Measurements from ENCODE around the gene SKP2.

SKP2 gene

GRCh38 chr5:36151434-36152323 is at the start of gene SKP2, which contains the start of gene LMBRD2:
Gene SKP2, plus strand, starts transcription at chr5:36152111. Its CDS starts 152 bp downstream, at chr5:36152263.
Gene LMBRD2, minus strand, starts transcription at chr5:36151887. Its CDS starts 8,538 bp downstream, at chr5:36143349.
- peak within 1 kb of the TSS; percentile 94 to 98 for H3K4me3 ChIP-seq
- no peaks in the 10 kb centered on the region for H3K9me3 ChIP-seq
- intact Hi-C loops (cut with DNase I; ENCODE audit: low total_unique reads) = loop anchor here (10.0 kb wide), 1 partner anchor 83 kb away; no protein-coding TSS in a partner anchor
- H3K4me1 ChIP-seq = peaks cover 0 to 58% (median 27%) of the 10 kb centered on the region in 4 donors
- H3K27me3 ChIP-seq = no peaks in the 10 kb centered on the region
- no peak for TF ChIP-seq CTCF (IDR thresholded peaks at IDR 0.05)
- H3K36me3 ChIP-seq = peaks cover 0 to 12% (median 0%) of the 10 kb centered on the region in 3 donors
- peak; percentile 99 for DNase-seq
- peak within 1 kb of the TSS; percentile 83 to 90 for H3K27ac ChIP-seq

GRCh38 chr5:36105819-36106218 is 46.1 kb upstream of the SKP2 start:
- no peaks in the 10 kb centered on the region for H3K27me3 ChIP-seq
- H3K27ac ChIP-seq = no peak overlapping the region
- no peak for DNase-seq
- no peaks in the 10 kb centered on the region for H3K9me3 ChIP-seq
- no peaks in the 10 kb centered on the region for H3K4me1 ChIP-seq
- H3K36me3 ChIP-seq = peaks cover 50 to 77% (median 57%) of the 10 kb centered on the region in 3 donors
- TF ChIP-seq CTCF (IDR thresholded peaks at IDR 0.05) = no peak
- H3K4me3 ChIP-seq = no peak overlapping the region
- intact Hi-C loops (cut with DNase I; ENCODE audit: low total_unique reads) = no loop called here

GRCh38 chr5:36108758-36109460 is 43.0 kb upstream of the SKP2 start:
- no peaks in the 10 kb centered on the region for H3K9me3 ChIP-seq
- intact Hi-C loops (cut with DNase I; ENCODE audit: low total_unique reads) = no loop called here
- peaks cover 56 to 79% (median 72%) of the 10 kb centered on the region in 3 donors for H3K36me3 ChIP-seq
- TF ChIP-seq CTCF (IDR thresholded peaks at IDR 0.05) = no peak
- H3K4me3 ChIP-seq = no peak overlapping the region
- H3K27me3 ChIP-seq = no peaks in the 10 kb centered on the region
- no peaks in the 10 kb centered on the region for H3K4me1 ChIP-seq
- DNase-seq = no peak
- H3K27ac ChIP-seq = no peak overlapping the region

GRCh38 chr5:36111238-36111637 is 40.7 kb upstream of the SKP2 start:
- Histone ChIP-seq H3K4me1 (no peaks in the 10 kb centered on the region), H3K9me3 (no peaks in the 10 kb centered on the region), H3K27ac (no peak overlapping the region), H3K27me3 (no peaks in the 10 kb centered on the region), H3K4me3 (no peak overlapping the region), H3K36me3 (peaks cover 58 to 74% (median 67%) of the 10 kb centered on the region in 3 donors)
- DNase-seq = no peak
- intact Hi-C loops (cut with DNase I; ENCODE audit: low total_unique reads) = no loop called here
- no peak for TF ChIP-seq CTCF (IDR thresholded peaks at IDR 0.05)

- Histone ChIP-seq H3K4me3 (no peak overlapping the region), H3K36me3 (peaks cover 13 to 34% (median 33%) of the 10 kb centered on the region in 3 donors), H3K9me3 (peaks cover 0 to 9% (median 0%) of the 10 kb centered on the region in 3 donors), H3K27me3 (no peaks in the 10 kb centered on the region), H3K27ac (no peak overlapping the region), H3K4me1 (no peaks in the 10 kb centered on the region)
- DNase-seq = no peak
- intact Hi-C loops (cut with DNase I; ENCODE audit: low total_unique reads) = no loop called here
- no peak for TF ChIP-seq CTCF (IDR thresholded peaks at IDR 0.05)
Measured at GRCh38 chr5:36125868-36126267, 26.0 kb upstream of the SKP2 start.

Data from tibial artery (tissue), 4 donors.